ENCODE results near the gene NOS1.

- TF ChIP-seq POLR2AphosphoS5 (IDR thresholded peaks at IDR 0.05; ENCODE audit: low read depth, low read length) (no peak), POLR2A (IDR thresholded peaks at IDR 0.05; ENCODE audit: low read depth, low read length) (no peak), TAF1 (IDR thresholded peaks at IDR 0.05; ENCODE audit: low read depth, low read length) (no peak), SPI1 (IDR thresholded peaks at IDR 0.05; ENCODE audit: low read depth, low read length) (no peak), POU2F2 (IDR thresholded peaks at IDR 0.05; ENCODE audit: low read depth, low read length) (no peak)
These were observed 45.1 kb downstream of the NOS1 start for GRCh38 chr12:117316336-117316735.
